Uterus (tissue), 2 donors: ENCODE data around the gene VDAC1.

Experiments used
- POLR2A ChIP-seq, 2 donors: fragments of 450-650 bp; IDR thresholded peaks; one replicate each; pipeline ENCODE4 v1.6.1; 2016; ENCODE audit warnings: antibody characterized with exemption in 2 of 2, mild to moderate bottlenecking in 1 of 2, moderate library complexity in 1 of 2
- TF ChIP-seq, protein P1 (sequence below), 4 experiments: fragments of 200-600 bp in 2 of 4; fragments of 450-650 bp in 2 of 4; sonication (generic) in 2 of 4; IDR thresholded peaks; one replicate each; pipeline ENCODE4 v1.5.1; 2016 to 2019; ENCODE audit warnings: antibody characterized with exemption in 4 of 4, mild to moderate bottlenecking in 2 of 4, moderate library complexity in 1 of 4

DNA sequence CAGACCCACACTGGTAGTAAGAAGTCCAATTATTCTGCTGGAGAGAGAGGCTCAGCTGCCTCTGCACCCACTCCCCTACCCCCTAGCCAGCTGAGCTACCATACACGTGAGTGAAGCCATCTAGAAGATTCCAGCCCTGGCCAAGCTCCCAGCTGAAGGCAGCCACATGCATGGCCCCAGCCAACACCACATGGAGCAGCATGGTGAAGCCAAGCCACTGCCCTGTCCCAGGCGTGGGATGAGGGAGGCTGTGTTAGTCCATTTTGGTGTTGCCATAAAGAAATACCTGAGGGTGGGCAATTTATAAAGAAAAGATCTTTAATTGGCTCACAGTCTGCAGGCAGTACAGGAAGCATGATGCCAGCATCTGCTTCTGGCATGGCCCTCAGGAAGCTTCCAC, 20.0 kb upstream of the VDAC1 start:
- TF ChIP-seq, protein P1, sequence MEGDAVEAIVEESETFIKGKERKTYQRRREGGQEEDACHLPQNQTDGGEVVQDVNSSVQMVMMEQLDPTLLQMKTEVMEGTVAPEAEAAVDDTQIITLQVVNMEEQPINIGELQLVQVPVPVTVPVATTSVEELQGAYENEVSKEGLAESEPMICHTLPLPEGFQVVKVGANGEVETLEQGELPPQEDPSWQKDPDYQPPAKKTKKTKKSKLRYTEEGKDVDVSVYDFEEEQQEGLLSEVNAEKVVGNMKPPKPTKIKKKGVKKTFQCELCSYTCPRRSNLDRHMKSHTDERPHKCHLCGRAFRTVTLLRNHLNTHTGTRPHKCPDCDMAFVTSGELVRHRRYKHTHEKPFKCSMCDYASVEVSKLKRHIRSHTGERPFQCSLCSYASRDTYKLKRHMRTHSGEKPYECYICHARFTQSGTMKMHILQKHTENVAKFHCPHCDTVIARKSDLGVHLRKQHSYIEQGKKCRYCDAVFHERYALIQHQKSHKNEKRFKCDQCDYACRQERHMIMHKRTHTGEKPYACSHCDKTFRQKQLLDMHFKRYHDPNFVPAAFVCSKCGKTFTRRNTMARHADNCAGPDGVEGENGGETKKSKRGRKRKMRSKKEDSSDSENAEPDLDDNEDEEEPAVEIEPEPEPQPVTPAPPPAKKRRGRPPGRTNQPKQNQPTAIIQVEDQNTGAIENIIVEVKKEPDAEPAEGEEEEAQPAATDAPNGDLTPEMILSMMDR (IDR thresholded peaks at IDR 0.05), result no peak
- TF ChIP-seq POLR2A (IDR thresholded peaks at IDR 0.05), result no peak
